ENCODE measurements around the gene TOP3A.

The TOP3A gene

DNA sequence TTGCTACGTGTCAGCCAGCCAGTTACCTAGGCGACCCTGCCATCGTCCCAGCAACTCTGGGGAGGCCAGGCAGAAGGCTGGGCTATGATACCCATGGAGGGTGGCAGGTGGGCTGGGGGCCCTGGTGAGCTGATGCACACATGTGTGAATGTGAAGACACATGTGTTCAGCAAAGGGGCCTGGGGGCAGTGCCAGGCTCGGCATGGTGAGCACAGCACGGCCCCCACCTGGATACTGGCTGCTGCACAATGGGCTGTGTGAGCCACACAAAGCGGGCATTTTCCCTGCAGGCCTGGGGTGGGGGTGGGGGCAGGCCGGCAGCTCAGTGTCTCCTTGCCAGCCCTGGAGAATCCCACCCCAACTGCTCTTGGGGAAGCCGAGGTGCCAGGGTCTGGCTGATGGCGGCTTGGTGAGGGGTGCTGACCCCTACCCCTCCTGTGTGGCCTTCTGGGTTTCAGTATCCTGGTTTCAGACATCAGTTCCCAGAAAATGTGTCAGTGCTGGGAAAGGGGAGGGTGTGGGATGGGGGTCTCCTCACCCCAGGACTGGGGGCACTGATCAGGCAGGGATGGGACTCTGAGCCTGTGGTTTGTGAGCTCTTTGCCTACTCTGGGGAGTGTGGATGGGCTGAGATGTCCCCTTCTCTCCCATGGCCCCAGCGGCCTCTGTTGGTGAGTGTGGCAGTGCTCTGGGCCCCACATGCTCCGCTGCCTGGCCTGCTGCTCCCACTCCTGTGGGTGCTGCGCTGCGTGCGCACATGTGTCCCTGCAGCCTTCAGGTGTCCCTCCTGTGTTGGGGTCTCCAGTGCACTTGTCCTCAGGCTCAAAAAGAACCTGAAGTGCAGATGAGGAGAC, 84.3 kb downstream of the TOP3A start:
- CTCF ChIA-PET = interaction anchor here (1.3 to 2.6 kb wide), 3 partner anchors 13 to 89 kb away, joined by 3 to 14 read pairs (median 13); no protein-coding TSS in a partner anchor
- POLR2A ChIA-PET = no interaction called here
- no peak for DNase-seq (ENCODE audit: extremely low spot score)
- TF ChIP-seq CTCF (IDR thresholded peaks at IDR 0.05; ENCODE audit: control extremely low read depth, extremely low read depth, low read depth, missing control alignments) = no peak

DNA sequence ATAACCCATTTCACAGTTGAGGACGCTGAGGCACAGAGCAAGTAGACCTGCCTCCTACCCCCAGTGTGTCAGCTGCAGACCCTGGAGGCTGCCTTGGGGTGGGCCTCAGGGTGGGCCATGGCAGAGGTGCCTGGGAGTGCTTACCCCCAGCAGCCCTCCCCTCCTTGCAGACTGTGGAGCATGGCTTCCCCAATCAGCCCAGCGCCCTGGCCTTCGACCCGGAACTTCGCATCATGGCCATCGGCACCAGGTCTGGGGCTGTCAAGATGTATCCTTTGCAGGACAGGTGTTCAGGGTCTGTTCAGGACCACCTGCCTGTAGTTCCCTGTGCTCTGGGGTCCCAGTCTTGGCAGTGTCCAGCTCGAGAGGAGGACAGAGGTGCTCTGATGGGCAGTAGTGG, 85.0 kb downstream of the TOP3A start:
- no peak for DNase-seq (ENCODE audit: extremely low spot score)
- TF ChIP-seq CTCF (IDR thresholded peaks at IDR 0.05; ENCODE audit: control extremely low read depth, extremely low read depth, low read depth, missing control alignments) = no peak
- CTCF ChIA-PET = no interaction called here
- POLR2A ChIA-PET = no interaction called here

- POLR2A ChIA-PET = interaction anchor here (0.6 kb wide), 1 partner anchor 28 kb away, joined by 3 read pairs; no protein-coding TSS in a partner anchor
- no peak for DNase-seq (ENCODE audit: extremely low spot score)
- CTCF ChIA-PET = interaction anchor here (0.9 to 1.0 kb wide), 2 partner anchors 10 to 12 kb away, joined by 4 read pairs; no protein-coding TSS in a partner anchor
- TF ChIP-seq CTCF (IDR thresholded peaks at IDR 0.05; ENCODE audit: control extremely low read depth, extremely low read depth, low read depth, missing control alignments) = no peak
Observed at GRCh38 chr17:18229254-18229653, 85.5 kb downstream of the TOP3A start.

- POLR2A ChIA-PET = no interaction called here
- TF ChIP-seq CTCF (IDR thresholded peaks at IDR 0.05; ENCODE audit: control extremely low read depth, extremely low read depth, low read depth, missing control alignments) = no peak
- no peak for DNase-seq (ENCODE audit: extremely low spot score)
- CTCF ChIA-PET = interaction anchor here (1.0 kb wide), 1 partner anchor 9 kb away, joined by 4 read pairs; no protein-coding TSS in a partner anchor
Observed at GRCh38 chr17:18228176-18228682, 86.6 kb downstream of the TOP3A start.

- no peak for TF ChIP-seq CTCF (IDR thresholded peaks at IDR 0.05; ENCODE audit: control extremely low read depth, extremely low read depth, low read depth, missing control alignments)
- ChIA-PET CTCF (interaction anchor here (0.9 to 1.6 kb wide), 3 partner anchors 20 to 22 kb away, joined by 3 to 4 read pairs (median 3); no protein-coding TSS in a partner anchor), POLR2A (no interaction called here)
- DNase-seq (ENCODE audit: extremely low spot score) = no peak
Observed at GRCh38 chr17:18227635-18228034, 87.2 kb downstream of the TOP3A start.

DNA sequence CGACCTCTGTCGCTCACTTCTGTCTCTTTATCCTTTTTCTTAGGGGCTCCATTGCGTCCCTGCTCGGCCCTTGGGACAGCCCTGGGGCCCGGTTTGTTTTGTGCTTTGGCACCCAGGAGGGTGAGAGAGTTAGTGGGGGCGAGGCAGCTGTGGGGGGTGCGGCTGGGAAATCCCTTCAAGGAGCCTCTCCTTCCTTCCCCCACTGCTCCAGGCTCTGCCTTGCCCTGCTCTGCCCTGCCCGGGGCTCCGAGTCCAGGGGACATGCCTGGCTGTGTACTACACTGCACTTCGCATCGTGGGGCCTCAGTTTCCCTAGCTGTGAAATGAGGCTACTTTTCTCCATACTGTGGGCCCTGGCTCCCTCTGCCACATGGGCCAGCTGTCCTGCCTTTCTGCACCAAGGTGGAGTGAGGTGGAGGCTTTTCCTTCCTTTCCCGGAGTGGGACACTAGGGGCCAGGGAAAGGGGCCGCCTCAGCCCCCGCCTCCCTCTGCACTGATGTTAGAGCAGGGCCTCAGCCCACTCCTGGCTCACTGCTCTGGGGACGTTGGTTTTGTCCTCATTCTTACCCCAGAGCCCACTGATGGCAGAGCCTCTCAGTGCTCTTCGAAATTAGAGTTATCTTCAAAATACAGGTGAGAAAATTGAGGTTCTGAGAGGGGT, 88.4 kb downstream of the TOP3A start:
- no peak for DNase-seq (ENCODE audit: extremely low spot score)
- POLR2A ChIA-PET = no interaction called here
- CTCF ChIA-PET = interaction anchor here (1.3 to 1.6 kb wide), 2 partner anchors 21 to 23 kb away, joined by 3 to 4 read pairs; no protein-coding TSS in a partner anchor
- no peak for TF ChIP-seq CTCF (IDR thresholded peaks at IDR 0.05; ENCODE audit: control extremely low read depth, extremely low read depth, low read depth, missing control alignments)
